H9 (cell line): ENCODE results near the gene CCR2. TPM values are rescaled to one million over a fixed set of nuclear protein-coding genes. Genes with fewer than 3 reads are reported as not detected.

Source experiments
- DNase-seq: peaks from one replicate; pipeline ENCODE4 v3.0.0-alpha.2; 2017
- H2AFZ ChIP-seq: one replicate; pipeline ENCODE4 v1.6.1; 2013; ENCODE audit warnings: mild to moderate bottlenecking, low read length, control low read depth, moderate library complexity
- H2AK5ac ChIP-seq: 2 replicates; pipeline ENCODE4 v1.6.1; 2013; ENCODE audit warnings: low read length, control low read depth, mixed read lengths; ENCODE audit not compliant: insufficient read length
- H2BK120ac ChIP-seq: one replicate; pipeline ENCODE4 v1.6.1; 2013; ENCODE audit warnings: low read depth, mild to moderate bottlenecking, low read length, control low read depth, inconsistent platforms; ENCODE audit not compliant: poor library complexity, severe bottlenecking
- H2BK12ac ChIP-seq: 2 replicates; pipeline ENCODE4 v1.6.1; 2013; ENCODE audit warnings: low read length, control low read depth, mixed read lengths, low read depth; ENCODE audit not compliant: insufficient read length
- H2BK15ac ChIP-seq: 2 replicates; pipeline ENCODE4 v1.6.1; 2013; ENCODE audit warnings: low read depth, low read length, control low read depth
- H2BK20ac ChIP-seq: one replicate; pipeline ENCODE4 v1.6.1; 2013; ENCODE audit warnings: low read depth, mild to moderate bottlenecking, low read length, control low read depth, inconsistent platforms; ENCODE audit not compliant: poor library complexity, severe bottlenecking
- H2BK5ac ChIP-seq: 2 replicates; pipeline ENCODE4 v1.6.1; 2013; ENCODE audit warnings: low read length, control low read depth, mixed read lengths; ENCODE audit not compliant: insufficient read length
- H3K14ac ChIP-seq: 2 replicates; pipeline ENCODE4 v1.6.1; 2013; ENCODE audit warnings: low read length, control low read depth; ENCODE audit not compliant: insufficient read depth
- H3K18ac ChIP-seq: 2 replicates; pipeline ENCODE4 v1.6.1; 2013; ENCODE audit warnings: low read depth, mild to moderate bottlenecking, mixed read lengths, low read length, control low read depth; ENCODE audit not compliant: insufficient read length
- H3K23ac ChIP-seq: 2 replicates; pipeline ENCODE4 v1.6.1; 2013; ENCODE audit warnings: low read length, control low read depth, mixed read lengths, low read depth; ENCODE audit not compliant: insufficient read length
- H3K23me2 ChIP-seq: 2 replicates; pipeline ENCODE4 v1.6.1; 2013; ENCODE audit warnings: low read depth, mild to moderate bottlenecking, mixed read lengths, low read length, control low read depth; ENCODE audit not compliant: insufficient read length, poor library complexity, severe bottlenecking
- H3K27ac ChIP-seq: 2 replicates; pipeline ENCODE4 v1.5.1; 2013; ENCODE audit warnings: low read length, control low read depth, mixed read lengths, low read depth; ENCODE audit not compliant: insufficient read length
- H3K27me3 ChIP-seq: 2 replicates; pipeline ENCODE4 v1.6.1; 2013; ENCODE audit warnings: low read length, control low read depth, inconsistent platforms; ENCODE audit not compliant: insufficient read depth
- H3K4ac ChIP-seq: 2 replicates; pipeline ENCODE4 v1.6.1; 2013; ENCODE audit warnings: low read depth, mild to moderate bottlenecking, control low read depth, inconsistent platforms, low read length, moderate library complexity
- H3K4me1 ChIP-seq: 2 replicates; pipeline ENCODE4 v1.6.1; 2013; ENCODE audit warnings: low read length, control low read depth, inconsistent platforms; ENCODE audit not compliant: insufficient read depth
- H3K4me2 ChIP-seq: 2 replicates; pipeline ENCODE4 v1.6.1; 2013; ENCODE audit warnings: low read length, control low read depth, mixed read lengths; ENCODE audit not compliant: insufficient read length, insufficient read depth
- H3K56ac ChIP-seq: 2 replicates; pipeline ENCODE4 v1.6.1; 2013; ENCODE audit warnings: low read depth, mild to moderate bottlenecking, mixed read lengths, low read length, control low read depth; ENCODE audit not compliant: insufficient read length
- H3K79me1 ChIP-seq: 2 replicates; pipeline ENCODE4 v1.6.1; 2013; ENCODE audit warnings: low read depth, mild to moderate bottlenecking, moderate library complexity, low read length, control low read depth, inconsistent platforms; ENCODE audit not compliant: insufficient read depth, poor library complexity, severe bottlenecking
- H3K79me2 ChIP-seq: 2 replicates; pipeline ENCODE4 v1.6.1; 2013; ENCODE audit warnings: low read length, control low read depth, inconsistent platforms; ENCODE audit not compliant: insufficient read depth
- H3K9ac ChIP-seq: 2 replicates; pipeline ENCODE4 v1.6.1; 2013; ENCODE audit warnings: low read length, control low read depth, mixed read lengths; ENCODE audit not compliant: insufficient read length; ENCODE audit errors: extremely low read depth
- H3K9me3 ChIP-seq: one replicate; pipeline ENCODE4 v1.6.1; 2013; ENCODE audit warnings: low read depth, low read length, inconsistent platforms; ENCODE audit not compliant: control insufficient read depth
- H3T11ph ChIP-seq: one replicate; pipeline ENCODE4 v1.6.1; 2013; ENCODE audit warnings: mild to moderate bottlenecking, low read length, control low read depth, inconsistent platforms
- H4K20me1 ChIP-seq: one replicate; pipeline ENCODE4 v1.6.1; 2013; ENCODE audit not compliant: control insufficient read depth, insufficient read length, insufficient read depth
- H4K5ac ChIP-seq: 2 replicates; pipeline ENCODE4 v1.6.1; 2013; ENCODE audit warnings: low read depth, mild to moderate bottlenecking, mixed read lengths, low read length, control low read depth; ENCODE audit not compliant: insufficient read length
- H4K8ac ChIP-seq: replicated peaks from 2 replicates; pipeline ENCODE4 v1.6.1; 2013; ENCODE audit warnings: low read length, control low read depth, mixed read lengths, low read depth; ENCODE audit not compliant: insufficient read length
- H4K91ac ChIP-seq: 2 replicates; pipeline ENCODE4 v1.6.1; 2013; ENCODE audit warnings: low read depth, mild to moderate bottlenecking, moderate library complexity, mixed read lengths, low read length, control low read depth; ENCODE audit not compliant: insufficient read length
- H3K27ac Mint-ChIP-seq, 3 experiments: 2 replicates in 2 of 3; 3 replicates in 1 of 3; pipeline ENCODE4 v1.8.0; 2020 to 2021; ENCODE audit warnings: mixed read lengths in 3 of 3, mild to moderate bottlenecking in 1 of 3, moderate library complexity in 1 of 3
- H3K27me3 Mint-ChIP-seq: 2 replicates; pipeline ENCODE4 v1.8.0; 2021; ENCODE audit warnings: low read depth, mild to moderate bottlenecking, moderate library complexity, mixed read lengths
- H3K36me3 Mint-ChIP-seq, 3 experiments: 2 replicates in 2 of 3; 3 replicates in 1 of 3; pipeline ENCODE4 v1.8.0; 2020 to 2021; ENCODE audit warnings: low read depth in 3 of 3, mixed read lengths in 3 of 3; ENCODE audit not compliant: insufficient read depth in 1 of 3
- H3K4me1 Mint-ChIP-seq, 2 experiments: 2 replicates each; pipeline ENCODE4 v1.8.0; 2020; ENCODE audit warnings: mixed read lengths in 2 of 2
- H3K4me3 Mint-ChIP-seq, 2 experiments: 2 replicates in 1 of 2; 3 replicates in 1 of 2; pipeline ENCODE4 v1.8.0; 2020 to 2021; ENCODE audit warnings: mild to moderate bottlenecking in 2 of 2, mixed read lengths in 2 of 2, moderate library complexity in 1 of 2
- H3K9me3 Mint-ChIP-seq, 2 experiments: 2 replicates in 1 of 2; 3 replicates in 1 of 2; pipeline ENCODE4 v1.8.0; 2020; ENCODE audit warnings: mild to moderate bottlenecking in 2 of 2, mixed read lengths in 2 of 2, moderate library complexity in 1 of 2
- CTCF ChIP-seq: fragments of 200-600 bp; sonication (generic); conservative IDR thresholded peaks from 3 replicates; pipeline ENCODE4 v1.8.0; 2021; ENCODE audit warnings: antibody characterized with exemption, mild to moderate bottlenecking
- WGBS: extraction: QIAGEN DNeasy Blood & Tissue Kit; methylation state at CpG from one replicate; pipeline ENCODE4 v1.1.7; 2013; ENCODE audit warnings: missing lambda C conversion rate, low lambda C conversion rate, mixed read lengths; ENCODE audit not compliant: insufficient read length; ENCODE audit errors: extremely low coverage; 5-methylcytosine and 5-hydroxymethylcytosine counted together
- total RNA-seq: library from RNA; stranded (reverse); gene quantifications from 2 replicates; pipeline ENCODE4 v1.2.1, GENCODE V29; 2021

Gene CCR2
- total RNA-seq, 1 experiment from 2014 or later: not detected

- Histone ChIP-seq H3K79me1 (no peaks in the 10 kb centered on the region), H2BK5ac (no peak overlapping the region), H4K8ac (no peak overlapping the region), H3K14ac (no peak overlapping the region), H3K27ac (no peak overlapping the region), H3K4me1 (no peaks in the 10 kb centered on the region), H3K9ac (no peak overlapping the region), H3K18ac (no peak overlapping the region), H2BK20ac (no peak overlapping the region), H3K4ac (no peak overlapping the region), H4K20me1 (no peaks in the 10 kb centered on the region), H2AK5ac (no peak overlapping the region), H3K79me2 (no peaks in the 10 kb centered on the region), H3K9me3 (no peaks in the 10 kb centered on the region), H2BK12ac (no peak overlapping the region), H3K56ac (no peak overlapping the region), H2BK15ac (no peak overlapping the region), H4K91ac (no peak overlapping the region), H3K27me3 (no peaks in the 10 kb centered on the region; the same call in 1 of the 2 replicates), H2AFZ (no peak overlapping the region), H2BK120ac (no peak overlapping the region), H3K23me2 (no peaks in the 10 kb centered on the region), H4K5ac (no peak overlapping the region), H3K4me2 (no peak overlapping the region), H3K23ac (no peak overlapping the region), H3T11ph (no peak overlapping the region)
- no CpG with 5 or more reads among the region's 3 CpGs for WGBS
- peaks cover 12 to 26% of the 10 kb centered on the region in 2 experiments; a peak in 4 of 5 replicates for H3K9me3 Mint-ChIP-seq
- H3K36me3 Mint-ChIP-seq: no peaks in the 10 kb centered on the region
- H3K4me1 Mint-ChIP-seq: no peaks in the 10 kb centered on the region
- TF ChIP-seq CTCF: no peak
- no peak overlapping the region for H3K4me3 Mint-ChIP-seq
- no peak overlapping the region for H3K27ac Mint-ChIP-seq
- peaks cover 6% of the 10 kb centered on the region for H3K27me3 Mint-ChIP-seq
- no peak for DNase-seq
These were observed 35.5 kb upstream of the CCR2 start for GRCh38 chr3:46318207-46318927.
